HL-60 (cell line): ENCODE data around the gene SOX5.

ENCODE experiments used
- DNase-seq, 2 experiments: peaks; one replicate each; pipeline ENCODE4 v3.0.0-alpha.2; 2010 to 2020; ENCODE audit warnings: low read depth in 1 of 2, low spot score in 1 of 2
- H3K27ac ChIP-seq: fragments of 250-450 bp; sonication (Bioruptor Pico); replicated peaks from 2 replicates; pipeline ENCODE4 v1.5.1; 2020; ENCODE audit warnings: mild to moderate bottlenecking, moderate library complexity
- H3K27me3 ChIP-seq: fragments of 250-450 bp; sonication (Bioruptor Pico); 2 replicates; pipeline ENCODE4 v1.5.1; 2021; ENCODE audit warnings: mild to moderate bottlenecking, moderate library complexity; ENCODE audit not compliant: insufficient read depth, poor library complexity, severe bottlenecking
- H3K4me3 ChIP-seq: replicated peaks from 2 replicates; pipeline ENCODE4 v1.5.1; 2011; ENCODE audit warnings: mild to moderate bottlenecking, control low read depth, low read length; ENCODE audit not compliant: insufficient read depth
- CTCF ChIP-seq: IDR thresholded peaks from one replicate; pipeline ENCODE4 v1.5.1; 2011; ENCODE audit warnings: low read length, control low read depth, inconsistent platforms; ENCODE audit not compliant: insufficient read depth
- GABPA ChIP-seq: IDR thresholded peaks from 2 replicates; pipeline ENCODE4 v1.6.1; 2012; ENCODE audit warnings: low read depth
- POLR2AphosphoS5 ChIP-seq: IDR thresholded peaks from 2 replicates; pipeline ENCODE4 v1.6.1; 2012; ENCODE audit warnings: low read depth
- REST ChIP-seq: IDR thresholded peaks from 2 replicates; pipeline ENCODE4 v1.6.1; 2012; ENCODE audit warnings: low read depth; ENCODE audit not compliant: insufficient replicate concordance
- SPI1 ChIP-seq: IDR thresholded peaks from 2 replicates; pipeline ENCODE4 v1.6.1; 2012; ENCODE audit warnings: low read depth, mild to moderate bottlenecking, borderline replicate concordance

Gene SOX5

GRCh38 chr12:23617749-23618148 is 331.7 kb downstream of the SOX5 start:
- TF ChIP-seq POLR2AphosphoS5 (no peak), GABPA (no peak), SPI1 (no peak)
- Histone ChIP-seq H3K27ac (no peak overlapping the region), H3K4me3 (no peak overlapping the region), H3K27me3 (no peaks in the 10 kb centered on the region)
- no peak for DNase-seq

- no peak for TF ChIP-seq SPI1
- TF ChIP-seq POLR2AphosphoS5 = no peak
- no peak for TF ChIP-seq CTCF
- no peak for TF ChIP-seq GABPA
- no peak for TF ChIP-seq REST
These were observed 335.2 kb downstream of the SOX5 start for GRCh38 chr12:23614280-23614679.

GRCh38 chr12:23611320-23611719 is 338.1 kb downstream of the SOX5 start:
- no peak for DNase-seq
- TF ChIP-seq CTCF = no peak
- no peak for TF ChIP-seq SPI1
- no peak for TF ChIP-seq POLR2AphosphoS5
- no peak for TF ChIP-seq GABPA
- Histone ChIP-seq H3K27me3 (no peaks in the 10 kb centered on the region), H3K27ac (no peak overlapping the region), H3K4me3 (no peak overlapping the region)

More at GRCh38 chr12:23614280-23614679, 335.2 kb downstream of the SOX5 start:
- Histone ChIP-seq H3K27ac (no peak overlapping the region), H3K4me3 (no peak overlapping the region), H3K27me3 (no peaks in the 10 kb centered on the region)
- no peak for DNase-seq

GRCh38 chr12:23600919-23601318 is 348.6 kb downstream of the SOX5 start:
- TF ChIP-seq CTCF (no peak), POLR2AphosphoS5 (no peak), REST (no peak), GABPA (no peak), SPI1 (no peak)
- H3K4me3 ChIP-seq = no peak overlapping the region
- DNase-seq = no peak
- no peak overlapping the region for H3K27ac ChIP-seq
- H3K27me3 ChIP-seq = no peaks in the 10 kb centered on the region
